Measurements from ENCODE around the gene CACNA1B. TPM values are rescaled to one million over a fixed set of nuclear protein-coding genes. Genes with fewer than 3 reads are reported as not detected.

Gene CACNA1B
- total and polyA plus RNA-seq, 2 of the 13 experiments (the other 11 are each of a cell fraction or from before 2014, with no cell fraction given) = under 0.01 to 0.04 TPM

DNA sequence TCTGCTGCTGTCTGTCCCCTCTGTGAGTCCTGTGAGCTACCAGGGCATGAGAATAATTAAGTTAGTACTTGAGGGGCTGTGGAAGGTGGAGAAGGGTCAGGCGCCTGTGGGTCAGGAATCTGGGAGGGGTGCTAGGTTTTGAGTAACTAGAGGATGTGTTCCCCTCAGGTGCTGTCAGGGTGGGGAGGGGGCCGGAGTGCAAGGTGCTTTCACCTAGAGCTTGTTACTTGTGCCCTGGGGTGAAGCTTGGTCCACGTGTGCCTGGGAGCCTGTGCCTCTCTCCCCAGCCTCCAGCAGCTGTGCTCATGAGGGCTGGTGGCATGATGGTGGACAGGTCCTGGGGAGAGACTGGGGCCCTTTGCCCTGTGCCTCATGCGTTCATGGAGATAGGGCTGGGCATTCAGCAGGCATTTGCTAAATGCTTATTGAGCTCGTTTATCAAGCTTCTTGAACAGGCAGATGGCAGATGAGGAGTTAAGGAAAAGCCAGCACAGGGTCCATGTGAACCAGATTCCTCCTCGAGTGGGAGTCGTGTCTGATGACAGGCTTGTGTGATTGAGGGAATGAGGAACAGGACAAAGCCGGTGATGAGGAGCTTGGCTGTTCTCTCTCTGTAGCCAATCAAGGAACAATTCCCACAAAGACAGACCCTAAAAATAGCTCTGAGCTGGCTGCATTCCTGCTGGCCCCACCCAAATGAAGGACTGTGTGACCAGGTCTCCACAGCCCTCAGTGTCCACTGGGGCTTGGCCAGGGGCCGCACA, 40.9 kb downstream of the CACNA1B start:
- H3K36me3 ChIP-seq (replicated peaks in 1 of 2; ENCODE audit: control insufficient read depth in 1 of 2, insufficient read depth in 2 of 2, low read length in 2 of 2) = no peaks in the 10 kb centered on the region
- BruUV-seq (replicated peaks) = no TSS peak
- TF ChIP-seq MAF1 (CRISPR knock-in tag; IDR thresholded peaks at IDR 0.05; ENCODE audit: borderline replicate concordance) (no peak), AGO1 (IDR thresholded peaks at IDR 0.05; ENCODE audit: low read depth, low read length, poor library complexity, severe bottlenecking) (no peak), TCF12 (IDR thresholded peaks at IDR 0.05) (no peak), TCF12 (CRISPR knock-in tag; IDR thresholded peaks at IDR 0.05) (no peak), GATAD1 (CRISPR knock-in tag; IDR thresholded peaks at IDR 0.05) (no peak), KLF16 (CRISPR knock-in tag; IDR thresholded peaks at IDR 0.05) (no peak), ZNF180 (CRISPR knock-in tag; IDR thresholded peaks at IDR 0.05; ENCODE audit: borderline replicate concordance, low read depth) (no peak), RBM39 (IDR thresholded peaks at IDR 0.05; ENCODE audit: low read depth, low read length, poor library complexity, severe bottlenecking) (no peak), ZBTB7B (CRISPR knock-in tag; IDR thresholded peaks at IDR 0.05) (no peak), HES4 (CRISPR knock-in tag; IDR thresholded peaks at IDR 0.05; ENCODE audit: borderline replicate concordance) (no peak)
- TF ChIP-seq, protein P1, sequence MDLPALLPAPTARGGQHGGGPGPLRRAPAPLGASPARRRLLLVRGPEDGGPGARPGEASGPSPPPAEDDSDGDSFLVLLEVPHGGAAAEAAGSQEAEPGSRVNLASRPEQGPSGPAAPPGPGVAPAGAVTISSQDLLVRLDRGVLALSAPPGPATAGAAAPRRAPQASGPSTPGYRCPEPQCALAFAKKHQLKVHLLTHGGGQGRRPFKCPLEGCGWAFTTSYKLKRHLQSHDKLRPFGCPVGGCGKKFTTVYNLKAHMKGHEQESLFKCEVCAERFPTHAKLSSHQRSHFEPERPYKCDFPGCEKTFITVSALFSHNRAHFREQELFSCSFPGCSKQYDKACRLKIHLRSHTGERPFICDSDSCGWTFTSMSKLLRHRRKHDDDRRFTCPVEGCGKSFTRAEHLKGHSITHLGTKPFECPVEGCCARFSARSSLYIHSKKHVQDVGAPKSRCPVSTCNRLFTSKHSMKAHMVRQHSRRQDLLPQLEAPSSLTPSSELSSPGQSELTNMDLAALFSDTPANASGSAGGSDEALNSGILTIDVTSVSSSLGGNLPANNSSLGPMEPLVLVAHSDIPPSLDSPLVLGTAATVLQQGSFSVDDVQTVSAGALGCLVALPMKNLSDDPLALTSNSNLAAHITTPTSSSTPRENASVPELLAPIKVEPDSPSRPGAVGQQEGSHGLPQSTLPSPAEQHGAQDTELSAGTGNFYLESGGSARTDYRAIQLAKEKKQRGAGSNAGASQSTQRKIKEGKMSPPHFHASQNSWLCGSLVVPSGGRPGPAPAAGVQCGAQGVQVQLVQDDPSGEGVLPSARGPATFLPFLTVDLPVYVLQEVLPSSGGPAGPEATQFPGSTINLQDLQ (CRISPR knock-in tag; IDR thresholded peaks at IDR 0.05) = no peak
- TF ChIP-seq, protein P2, sequence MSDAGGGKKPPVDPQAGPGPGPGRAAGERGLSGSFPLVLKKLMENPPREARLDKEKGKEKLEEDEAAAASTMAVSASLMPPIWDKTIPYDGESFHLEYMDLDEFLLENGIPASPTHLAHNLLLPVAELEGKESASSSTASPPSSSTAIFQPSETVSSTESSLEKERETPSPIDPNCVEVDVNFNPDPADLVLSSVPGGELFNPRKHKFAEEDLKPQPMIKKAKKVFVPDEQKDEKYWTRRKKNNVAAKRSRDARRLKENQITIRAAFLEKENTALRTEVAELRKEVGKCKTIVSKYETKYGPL (CRISPR knock-in tag; IDR thresholded peaks at IDR 0.05) = no peak
- H3K9me3 ChIP-seq (ENCODE audit: low read length) = no peaks in the 10 kb centered on the region
- intact Hi-C loops (cut with micrococcal nuclease; ENCODE audit: unreplicated experiment) (no loop called here), in situ Hi-C loops (cut with HindIII; ENCODE audit: extremely low pct_ligation_motif_present, low pct_unique_long_range_greater_than_20kb) (no loop called here)
- H4K20me1 ChIP-seq (ENCODE audit: insufficient read depth, low read length) = no peaks in the 10 kb centered on the region
- DNase-seq (ENCODE audit: low spot score) (no peak), FAIRE-seq (no peak), ATAC-seq (no peak)
- CTCF ChIA-PET (ENCODE audit: low intra/inter-chr PET ratio, low total read pairs) = no interaction called here
- no peak overlapping the region for H3K4me2 ChIP-seq (ENCODE audit: low read depth, low read length)
- no peaks in the 10 kb centered on the region for H3K4me1 ChIP-seq (ENCODE audit: insufficient read depth, low read length)
- H3K9ac ChIP-seq (ENCODE audit: insufficient read depth, low read depth, low read length) = no peak overlapping the region
- H3K79me2 ChIP-seq (ENCODE audit: insufficient read depth, low read length) = no peaks in the 10 kb centered on the region
- H3K4me3 ChIP-seq (replicated peaks in 1 of 3; ENCODE audit: insufficient read depth in 1 of 3, low read depth in 2 of 3, low read length in 3 of 3) = no peak overlapping the region
- POLR2A ChIA-PET = no interaction called here
- H3K27ac ChIP-seq (ENCODE audit: extremely low read length, insufficient read depth, low read length) = no peak overlapping the region
- H2AFZ ChIP-seq (ENCODE audit: low read length) = no peak overlapping the region
- 18% methylated on average over 7 of the region's 9 CpGs for WGBS (ENCODE audit: low lambda C conversion rate)
- H3K27me3 ChIP-seq (ENCODE audit: control insufficient read depth in 1 of 2, insufficient read depth in 2 of 2, low read length in 2 of 2) = peaks cover 8 to 28% of the 10 kb centered on the region in 2 experiments; a peak in 4 of 5 replicates

Measured in HepG2 (cell line).